BE2C (cell line): Measurements from ENCODE around the gene SHC3.

Experiments
- DNase-seq: peaks from one replicate; pipeline ENCODE4 v3.0.0-alpha.2; 2020
- H3K27me3 ChIP-seq: fragments of 250-450 bp; sonication (Bioruptor Pico); 2 replicates; pipeline ENCODE4 v1.5.1; 2020; ENCODE audit warnings: mild to moderate bottlenecking
- H3K36me3 ChIP-seq: fragments of 250-450 bp; sonication (Bioruptor Pico); 2 replicates; pipeline ENCODE4 v1.5.1; 2020; ENCODE audit warnings: mild to moderate bottlenecking
- H3K4me1 ChIP-seq: fragments of 250-450 bp; sonication (Bioruptor Pico); 2 replicates; pipeline ENCODE4 v1.5.1; 2020
- H3K4me3 ChIP-seq: 2 replicates; pipeline ENCODE4 v1.5.1; 2011; ENCODE audit warnings: low read depth, low read length
- H3K9me3 ChIP-seq: fragments of 250-450 bp; sonication (Bioruptor Pico); 2 replicates; pipeline ENCODE4 v1.5.1; 2020
- CTCF ChIP-seq: IDR thresholded peaks from 2 replicates; pipeline ENCODE4 v1.5.1; 2012; ENCODE audit warnings: mild to moderate bottlenecking, low read depth, low read length

SHC3 gene

GRCh38 chr9:89037346-89037745 is 141.3 kb downstream of the SHC3 start:
- Histone ChIP-seq H3K36me3 (peaks cover 44% of the 10 kb centered on the region), H3K4me1 (no peaks in the 10 kb centered on the region), H3K27me3 (no peaks in the 10 kb centered on the region), H3K9me3 (no peaks in the 10 kb centered on the region), H3K4me3 (no peak overlapping the region)
- TF ChIP-seq CTCF, result no peak
- no peak for DNase-seq

GRCh38 chr9:89036891-89037290 is 141.7 kb downstream of the SHC3 start:
- Histone ChIP-seq H3K36me3 (peaks cover 48% of the 10 kb centered on the region), H3K4me1 (no peaks in the 10 kb centered on the region), H3K4me3 (no peak overlapping the region), H3K9me3 (no peaks in the 10 kb centered on the region), H3K27me3 (no peaks in the 10 kb centered on the region)
- TF ChIP-seq CTCF, result no peak
- no peak for DNase-seq

GRCh38 chr9:89036383-89036782 is 142.2 kb downstream of the SHC3 start:
- TF ChIP-seq CTCF, result no peak
- Histone ChIP-seq H3K27me3 (no peaks in the 10 kb centered on the region), H3K9me3 (no peaks in the 10 kb centered on the region), H3K36me3 (peaks cover 53% of the 10 kb centered on the region), H3K4me3 (no peak overlapping the region), H3K4me1 (no peaks in the 10 kb centered on the region)
- peak; percentile 71 for DNase-seq

DNA sequence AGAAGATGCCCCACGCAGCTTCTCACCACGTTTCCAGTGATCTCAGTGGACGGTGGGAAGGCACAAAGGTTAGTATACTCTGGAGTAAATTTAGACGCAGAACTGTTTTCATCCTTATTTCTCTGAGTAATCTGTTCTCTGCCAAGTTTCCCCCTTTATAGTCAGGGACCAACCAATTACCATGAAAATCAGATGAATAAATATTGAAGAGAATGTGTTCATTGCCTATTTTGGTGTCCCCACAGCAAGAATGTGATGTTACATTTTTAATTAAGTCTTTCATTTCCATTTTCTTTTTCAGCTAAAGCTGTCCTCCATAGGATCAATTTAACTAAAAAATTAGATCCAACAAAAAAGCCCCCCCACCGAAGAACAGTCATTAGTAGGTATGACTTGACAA is 146.0 kb downstream of the SHC3 start:
- no peak for DNase-seq
- no peak for TF ChIP-seq CTCF
- Histone ChIP-seq H3K27me3 (no peaks in the 10 kb centered on the region), H3K36me3 (peaks cover 43% of the 10 kb centered on the region), H3K4me3 (no peak overlapping the region), H3K4me1 (no peaks in the 10 kb centered on the region), H3K9me3 (no peaks in the 10 kb centered on the region)

GRCh38 chr9:89032173-89032572 is 146.4 kb downstream of the SHC3 start:
- no peak for TF ChIP-seq CTCF
- no peaks in the 10 kb centered on the region for H3K9me3 ChIP-seq
- no peak for DNase-seq
- no peaks in the 10 kb centered on the region for H3K4me1 ChIP-seq
- H3K4me3 ChIP-seq, result no peak overlapping the region
- H3K27me3 ChIP-seq, result no peaks in the 10 kb centered on the region
- H3K36me3 ChIP-seq, result peaks cover 38% of the 10 kb centered on the region

DNA sequence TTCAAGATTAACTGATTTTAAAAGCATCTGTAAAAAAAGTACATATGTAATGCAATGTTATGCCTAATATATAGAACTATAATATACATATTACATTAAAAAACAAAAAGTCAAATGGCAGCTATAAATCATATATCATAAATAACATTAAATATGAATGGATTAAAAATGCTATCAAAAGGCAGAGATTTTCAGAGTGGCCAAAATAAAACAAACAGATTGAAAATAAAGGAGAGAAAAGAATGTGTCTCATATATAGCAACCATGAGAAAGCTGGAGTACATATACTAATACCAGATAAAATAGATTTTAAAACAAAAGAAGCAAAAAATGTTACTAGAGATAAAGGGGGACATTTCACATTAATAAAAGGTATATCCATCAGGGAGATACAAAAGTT is 148.8 kb downstream of the SHC3 start:
- no peaks in the 10 kb centered on the region for H3K9me3 ChIP-seq
- H3K27me3 ChIP-seq, result no peaks in the 10 kb centered on the region
- no peak overlapping the region for H3K4me3 ChIP-seq
- peaks cover 42% of the 10 kb centered on the region for H3K36me3 ChIP-seq
- TF ChIP-seq CTCF, result no peak
- H3K4me1 ChIP-seq, result no peaks in the 10 kb centered on the region
- DNase-seq, result no peak
